Heart left ventricle (tissue), 16 donors: ENCODE data around the gene MPHOSPH10. TPM values are rescaled to one million over a fixed set of nuclear protein-coding genes. Genes with fewer than 3 reads are reported as not detected.

Source experiments
- ATAC-seq, 4 donors: fragments of 200-7000 bp; cut with Tn5 transposase; one replicate each; pipeline ENCODE4 v1.9.1; 2020 to 2022; ENCODE audit warnings: moderate library complexity in 4 of 4, mild to moderate bottlenecking in 3 of 4, moderate number of reproducible peaks in 1 of 4
- DNase-seq, 5 donors: peaks; one replicate each; pipeline ENCODE4 v3.0.0-alpha.2; 2020
- H3K27ac ChIP-seq, 12 donors: fragments of 200-600 bp; sonication (generic) in 4 of 12; one replicate each; pipeline versions ENCODE4 v1.5.0 to v1.8.0; 2016 to 2022; ENCODE audit warnings: mild to moderate bottlenecking in 2 of 12
- H3K27me3 ChIP-seq, 9 donors: fragments of 200-600 bp; sonication (generic) in 2 of 9; one replicate each; pipeline versions ENCODE4 v1.5.1 to v1.8.0; 2016 to 2022; ENCODE audit warnings: mild to moderate bottlenecking in 3 of 9
- H3K36me3 ChIP-seq, 9 donors: fragments of 200-600 bp; sonication (generic) in 2 of 9; one replicate each; pipeline versions ENCODE4 v1.5.0 to v1.8.0; 2018 to 2022; ENCODE audit warnings: mild to moderate bottlenecking in 2 of 9
- H3K4me1 ChIP-seq, 12 donors: fragments of 200-600 bp; sonication (generic) in 4 of 12; one replicate each; pipeline versions ENCODE4 v1.5.0 to v1.8.0; 2016 to 2022; ENCODE audit warnings: mild to moderate bottlenecking in 3 of 12
- H3K4me3 ChIP-seq, 12 donors: fragments of 200-600 bp; sonication (generic) in 4 of 12; one replicate each; pipeline versions ENCODE4 v1.5.0 to v1.8.0; 2017 to 2022; ENCODE audit warnings: mild to moderate bottlenecking in 9 of 12, moderate library complexity in 4 of 12
- H3K9me3 ChIP-seq, 12 donors: fragments of 200-600 bp; sonication (generic) in 4 of 12; one replicate each; pipeline versions ENCODE4 v1.5.0 to v1.8.0; 2016 to 2022; ENCODE audit warnings: mild to moderate bottlenecking in 1 of 12
- CTCF ChIP-seq, 12 donors: fragments of 200-600 bp; sonication (generic) in 4 of 12; IDR thresholded peaks; one replicate each; pipeline versions ENCODE4 v1.5.0 to v1.8.0; 2018 to 2022; ENCODE audit warnings: antibody characterized with exemption in 12 of 12, mild to moderate bottlenecking in 5 of 12
- POLR2A ChIP-seq, 2 donors: fragments of 450-650 bp; IDR thresholded peaks; one replicate each; pipeline ENCODE4 v1.6.1; 2017; ENCODE audit warnings: antibody characterized with exemption in 2 of 2, mild to moderate bottlenecking in 2 of 2, moderate library complexity in 2 of 2
- WGBS, 4 donors: extraction: QIAGEN DNeasy Blood & Tissue Kit in 2 of 4; methylation state at CpG; one replicate each; pipeline versions ENCODE4 v1.1.5 to v1.1.7; 2013 to 2018; 5-methylcytosine and 5-hydroxymethylcytosine counted together
- intact Hi-C, 10 donors: fragments of 100-400 bp; cut with DNase I; formaldehyde crosslinking; loops; one replicate each; pipeline versions ENCODE4 v1.11.1 to v1.14.2; 2022
- polyA plus RNA-seq, 2 donors: library from polyadenylated mRNA; stranded (reverse); fragments of 200-250 nt; gene quantifications; one replicate each; pipeline ENCODE4 v1.2.3, GENCODE V29; 2013
- total RNA-seq, 9 donors: library from RNA; depleted of rRNA in 2 of 9; stranded (reverse); fragments of >200 nt in 2 of 9; fragmentation: NEBNext Ultra II Directional in 3 of 9; extraction: Animal tissue kit (Norgen Biotek cat#: 25700) in 3 of 9; gene quantifications; one replicate each; pipeline versions ENCODE4 v1.1.0 to v1.2.4, GENCODE V29; 2016 to 2023
- donor health status: ischemic (EF 13 %, LVEDD 7.1; RV severe dilation, severe dysfunction).
- donor health status: healthy with polysubstance abuse.
- donor health status: DM: no; HTN: yes; CAD: no.
- donor health status: DM: no; HTN: no; CAD: no.
- donor health status: ischemic (EF 25% LVEDD 6.9; RV normal size, moderate dysfunction).
- donor health status: ischemic (EF 25% LVEDD 5.7; RV mildly dilated, moderate dysfunction).
- donor health status: healthy.
- donor health status: DM: yes; HTN: yes; CAD: no.
- donor health status: ischemic (EF 35%, LVEDD 5.7; RV mildly dilated, moderate dysfunction).
- donor health status: nonischemic (EF 11% LVEDD 7.7; RV severe dilation, severe dysfunction).
- donor health status: DM: yes; HTN: yes; CAD: no.
- donor health status: PGD.
- donor health status: ischemic (EF 29% LVEDD 5.4; RV normal size, mild dysfunction).
- donor health status: nonischemic (EF 23%, LVEDD 6.1; RV moderate dilation, normal function).

The MPHOSPH10 gene
- total and polyA plus RNA-seq, 11 donors = 12.3 to 35.6 (median 23.4) TPM

GRCh38 chr2:71117063-71117462 is 13.4 kb upstream of the MPHOSPH10 start:
- H3K36me3 ChIP-seq = peaks cover 0 to 96% (median 66%) of the 10 kb centered on the region in 9 donors
- H3K9me3 ChIP-seq = no peaks in the 10 kb centered on the region
- ATAC-seq (no peak), DNase-seq (no peak)
- TF ChIP-seq POLR2A (IDR thresholded peaks at IDR 0.05) = no peak
- no peak for TF ChIP-seq CTCF (IDR thresholded peaks at IDR 0.05)
- no peaks in the 10 kb centered on the region for H3K27me3 ChIP-seq
- no peak overlapping the region for H3K27ac ChIP-seq
- intact Hi-C loops = no loop called here
- no peak overlapping the region for H3K4me3 ChIP-seq
- peaks cover 0 to 9% (median 0%) of the 10 kb centered on the region in 12 donors for H3K4me1 ChIP-seq

DNA sequence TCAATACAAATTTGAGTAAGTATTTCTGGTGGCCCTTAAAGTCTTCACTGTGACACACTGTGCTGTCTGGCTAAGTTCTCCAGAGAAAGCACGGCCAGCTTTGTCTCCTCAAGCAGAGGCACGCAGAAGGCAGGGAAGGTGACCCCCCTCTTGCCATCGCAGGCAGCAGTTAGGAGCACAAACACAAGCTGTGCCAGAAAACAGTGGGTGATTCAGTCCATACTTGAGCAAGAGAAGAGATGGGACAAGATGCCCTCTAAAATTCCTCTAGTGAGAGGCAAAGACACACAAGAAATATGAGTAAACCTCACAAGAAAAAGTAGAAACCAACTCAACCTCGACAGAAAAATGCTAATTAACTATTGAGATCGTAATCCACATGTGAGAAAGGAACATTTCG is 10.2 kb upstream of the MPHOSPH10 start:
- Histone ChIP-seq H3K4me3 (no peak overlapping the region), H3K4me1 (peaks cover 0 to 9% (median 0%) of the 10 kb centered on the region in 12 donors), H3K36me3 (peaks cover 0 to 86% (median 61%) of the 10 kb centered on the region in 9 donors), H3K27me3 (no peaks in the 10 kb centered on the region), H3K9me3 (no peaks in the 10 kb centered on the region), H3K27ac (peak overlapping the region in 6 of 12 donors; percentile 11 to 46 (median 28))
- peak in 1 of 5 donors; percentile 39 for DNase-seq
- 74 to 80% (median 76%) methylated on average over 6 of the region's 6 CpGs for WGBS, 4 donors
- no peak for TF ChIP-seq POLR2A (IDR thresholded peaks at IDR 0.05)
- ATAC-seq = peak; percentile 32 to 79 (median 72)
- intact Hi-C loops = no loop called here

- no peak overlapping the region for H3K4me3 ChIP-seq
- no peak overlapping the region for H3K27ac ChIP-seq
- no peaks in the 10 kb centered on the region for H3K9me3 ChIP-seq
- intact Hi-C loops = no loop called here
- no peaks in the 10 kb centered on the region for H3K27me3 ChIP-seq
- WGBS, 4 donors = 89 to 100% (median 98%) methylated on average over 1 of the region's 1 CpG
- TF ChIP-seq POLR2A (IDR thresholded peaks at IDR 0.05) = no peak
- TF ChIP-seq CTCF (IDR thresholded peaks at IDR 0.05) = no peak
- peaks cover 0 to 9% (median 0%) of the 10 kb centered on the region in 12 donors for H3K4me1 ChIP-seq
- peaks cover 0 to 74% (median 54%) of the 10 kb centered on the region in 9 donors for H3K36me3 ChIP-seq
- no peak for DNase-seq
- ATAC-seq = no peak
Observed at GRCh38 chr2:71121479-71121878, 9.0 kb upstream of the MPHOSPH10 start.

DNA sequence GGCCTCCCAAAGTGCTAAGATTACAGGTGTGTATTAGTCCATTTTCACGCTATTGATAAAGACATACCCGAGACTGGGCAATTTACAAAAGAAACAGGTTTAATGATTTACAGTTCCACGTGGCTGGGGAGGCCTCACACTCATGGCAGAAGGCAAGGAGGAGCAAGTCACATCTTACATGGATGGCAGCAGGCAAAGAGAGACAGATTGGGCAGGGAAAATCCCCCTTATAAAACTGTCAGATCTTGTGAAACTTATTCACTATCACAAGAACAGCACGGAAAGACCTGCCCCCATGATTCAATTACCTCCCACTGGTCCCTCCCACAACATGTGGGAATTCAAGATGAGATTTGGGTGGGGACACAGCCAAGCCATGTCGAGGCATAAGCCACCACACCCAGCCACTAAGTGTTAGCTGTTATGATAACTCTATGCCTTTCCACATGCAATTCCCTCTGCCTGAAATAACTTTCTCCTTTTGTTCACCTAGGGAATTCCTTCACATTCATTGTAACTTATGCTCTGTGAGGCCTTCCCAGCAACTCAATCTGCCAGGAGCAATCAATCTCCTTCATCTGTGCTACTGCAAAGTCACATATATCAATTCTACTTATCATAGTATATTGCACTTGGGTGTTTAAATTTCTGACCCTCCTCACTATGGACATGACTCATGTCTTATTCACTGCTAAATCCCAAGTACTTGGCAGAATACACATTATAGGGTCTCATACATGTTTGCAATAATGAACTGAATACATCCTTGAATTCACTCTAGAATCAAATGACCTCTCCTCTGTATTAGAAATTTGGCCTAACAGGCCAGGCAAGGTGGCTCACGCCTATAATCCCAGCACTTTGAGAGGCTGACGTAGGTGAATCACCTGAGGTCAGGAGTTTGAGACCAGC is 7.8 kb upstream of the MPHOSPH10 start:
- 90 to 94% (median 92%) methylated on average over 7 of the region's 7 CpGs for WGBS, 4 donors
- H3K9me3 ChIP-seq = no peaks in the 10 kb centered on the region
- H3K4me1 ChIP-seq = peaks cover 0 to 16% (median 6%) of the 10 kb centered on the region in 12 donors
- no peak for TF ChIP-seq CTCF (IDR thresholded peaks at IDR 0.05)
- TF ChIP-seq POLR2A (IDR thresholded peaks at IDR 0.05) = no peak
- H3K4me3 ChIP-seq = no peak overlapping the region
- no peak overlapping the region for H3K27ac ChIP-seq
- peaks cover 0 to 66% (median 47%) of the 10 kb centered on the region in 9 donors for H3K36me3 ChIP-seq
- ATAC-seq = no peak
- H3K27me3 ChIP-seq = no peaks in the 10 kb centered on the region
- intact Hi-C loops = no loop called here
- no peak for DNase-seq
